GM19463 (cell line): ENCODE data around the gene RASD2.

ENCODE experiments used
- ATAC-seq: cut with Tn5 transposase; IDR thresholded peaks from one replicate; pipeline ENCODE4 v1.9.1; 2021; ENCODE audit warnings: mild to moderate bottlenecking, moderate library complexity; ENCODE audit not compliant: unreplicated experiment

Gene RASD2

GRCh38 chr22:35558719-35559118 lies 18.1 kb downstream of the RASD2 start:
- ATAC-seq: no peak

- ATAC-seq: no peak
Observed at GRCh38 chr22:35559354-35560005, 18.8 kb downstream of the RASD2 start.

- no peak for ATAC-seq
Observed at GRCh38 chr22:35560366-35560765, 19.7 kb downstream of the RASD2 start.

- no peak for ATAC-seq
Observed at GRCh38 chr22:35560824-35561223, 20.2 kb downstream of the RASD2 start.

- ATAC-seq: no peak
Observed at GRCh38 chr22:35561796-35562526, 21.3 kb downstream of the RASD2 start.

- no peak for ATAC-seq
Observed at GRCh38 chr22:35563211-35563610, 22.6 kb downstream of the RASD2 start.

- no peak for ATAC-seq
Observed at GRCh38 chr22:35564975-35565867, 24.6 kb downstream of the RASD2 start.

GRCh38 chr22:35567351-35568141 lies 26.9 kb downstream of the RASD2 start:
- no peak for ATAC-seq

GRCh38 chr22:35568751-35569739 lies 28.4 kb downstream of the RASD2 start:
- ATAC-seq: no peak

GRCh38 chr22:35569916-35570315 lies 29.3 kb downstream of the RASD2 start:
- no peak for ATAC-seq

GRCh38 chr22:35570686-35571194 lies 30.1 kb downstream of the RASD2 start:
- ATAC-seq: no peak

GRCh38 chr22:35572556-35572955 lies 31.9 kb downstream of the RASD2 start:
- ATAC-seq: no peak

- no peak for ATAC-seq
Observed at GRCh38 chr22:35575116-35575748, 34.6 kb downstream of the RASD2 start.

GRCh38 chr22:35576671-35577070 lies 36.0 kb downstream of the RASD2 start:
- no peak for ATAC-seq

GRCh38 chr22:35577799-35578659 lies 37.4 kb downstream of the RASD2 start:
- no peak for ATAC-seq

- no peak for ATAC-seq
Observed at GRCh38 chr22:35578836-35579575, 38.4 kb downstream of the RASD2 start.

- ATAC-seq: no peak
Observed at GRCh38 chr22:35580351-35581022, 39.9 kb downstream of the RASD2 start.
